Measurements from ENCODE around the gene TSPAN15.
A peak's percentile ranks its signal among the peaks of the same experiment; 100 is the strongest.

TSPAN15 gene

DNA sequence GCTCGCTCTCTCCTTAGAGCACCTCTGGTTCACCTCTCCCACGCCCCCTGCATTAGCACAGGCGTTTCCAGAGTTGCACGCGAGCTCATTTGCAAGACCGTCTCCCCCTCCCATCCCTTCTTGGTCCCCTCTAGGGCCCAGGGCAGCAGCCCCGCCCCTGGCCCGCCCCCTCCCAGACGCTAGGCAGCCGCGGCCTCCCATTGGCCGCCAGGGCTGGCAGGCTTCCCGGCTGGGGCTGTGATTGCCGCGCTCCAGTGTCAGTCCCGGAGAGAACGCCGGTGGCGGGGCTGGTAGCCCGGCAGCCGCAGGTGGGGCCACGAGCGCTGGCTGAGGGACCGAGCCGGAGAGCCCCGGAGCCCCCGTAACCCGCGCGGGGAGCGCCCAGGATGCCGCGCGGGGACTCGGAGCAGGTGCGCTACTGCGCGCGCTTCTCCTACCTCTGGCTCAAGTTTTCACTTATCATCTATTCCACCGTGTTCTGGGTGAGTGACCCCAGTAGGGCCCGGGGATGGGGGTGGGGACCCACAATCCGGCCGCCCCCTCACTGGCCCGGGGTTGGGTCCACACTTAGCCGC is at the start of gene TSPAN15:
TSS of gene TSPAN15 (plus strand) at position 257 of the 575 bp plus-strand sequence. CDS start at position 387, 130 bp downstream.
- peak; percentile 79 for DNase-seq

DNA sequence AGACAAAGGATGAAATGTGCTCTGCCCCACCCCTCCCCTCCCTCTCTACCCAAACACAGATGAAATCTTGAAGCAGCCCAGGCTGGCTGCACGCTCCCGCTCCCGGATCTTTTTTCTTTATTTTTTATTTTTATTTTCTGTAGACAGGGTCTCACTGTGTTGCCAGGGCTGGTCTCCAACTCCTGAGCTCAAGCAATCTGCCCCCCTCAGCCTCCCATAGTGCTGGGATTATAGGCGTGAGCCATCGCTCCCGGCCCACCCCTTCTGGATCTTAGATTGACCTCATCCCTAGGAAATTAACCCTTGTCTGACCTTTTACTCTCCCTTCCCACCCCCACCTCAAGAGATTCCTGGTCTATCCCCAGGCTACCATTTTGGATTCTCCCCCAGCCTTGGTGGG is 48.9 kb upstream of the TSPAN15 start:
- DNase-seq: no peak

DNA sequence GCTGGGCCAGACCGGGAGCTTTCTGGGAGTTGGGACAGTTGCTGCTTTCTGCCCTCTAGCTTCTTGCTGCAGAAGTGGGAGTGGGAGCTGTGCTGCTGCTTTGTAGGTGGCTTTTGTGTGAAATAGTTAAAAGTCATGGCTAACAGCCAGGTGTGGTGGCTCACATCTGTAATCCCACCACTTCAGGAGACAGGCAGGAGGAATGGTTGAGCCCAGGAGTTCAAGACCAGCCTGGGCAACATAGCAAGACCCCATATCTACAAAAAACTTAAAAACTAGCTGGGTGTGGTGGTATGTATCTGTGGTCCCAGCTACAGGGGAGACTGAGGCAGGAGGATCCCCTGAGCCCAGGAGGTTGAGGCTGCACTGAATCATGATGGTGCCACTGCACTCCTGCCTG is 48.2 kb upstream of the TSPAN15 start:
- no peak for DNase-seq

DNA sequence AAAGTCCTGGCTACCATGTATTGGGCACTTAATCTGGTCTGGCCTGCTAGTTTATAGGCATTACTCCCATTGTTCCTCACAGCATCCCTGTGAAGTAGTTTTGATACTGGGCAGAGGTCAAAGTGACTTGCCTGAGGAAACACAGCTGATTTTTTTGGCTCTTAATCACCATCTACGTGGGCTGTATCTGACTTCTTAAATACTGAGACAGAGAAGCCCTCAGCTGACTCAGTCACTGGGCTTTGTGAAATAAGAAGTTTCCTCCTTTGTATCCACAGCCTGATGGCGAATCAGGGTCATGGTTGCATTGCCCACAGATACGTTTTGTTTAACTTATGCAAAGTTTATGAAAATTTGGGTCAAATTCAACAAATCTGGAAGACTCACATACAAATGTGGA is 47.7 kb upstream of the TSPAN15 start:
- no peak for DNase-seq

DNA sequence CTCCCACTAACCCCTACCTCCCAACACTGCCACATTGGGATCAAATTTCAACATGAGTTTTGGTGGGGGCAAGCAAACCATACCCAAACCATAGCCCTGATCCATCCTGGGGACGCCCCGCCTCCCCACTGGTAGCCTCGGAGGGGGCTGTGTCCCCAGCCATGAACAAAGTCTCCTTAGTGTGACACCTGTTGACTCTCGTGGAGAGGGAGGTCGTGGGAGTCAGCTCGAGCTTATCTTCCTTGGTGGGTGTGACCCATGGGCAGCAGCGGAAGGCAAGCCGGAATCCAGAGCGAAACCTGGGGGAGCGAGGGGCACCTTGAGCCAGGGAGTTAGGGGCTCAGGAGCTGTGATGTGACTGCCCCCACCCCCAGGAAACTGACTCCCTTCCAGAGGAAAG is 46.5 kb upstream of the TSPAN15 start:
- no peak for DNase-seq

DNA sequence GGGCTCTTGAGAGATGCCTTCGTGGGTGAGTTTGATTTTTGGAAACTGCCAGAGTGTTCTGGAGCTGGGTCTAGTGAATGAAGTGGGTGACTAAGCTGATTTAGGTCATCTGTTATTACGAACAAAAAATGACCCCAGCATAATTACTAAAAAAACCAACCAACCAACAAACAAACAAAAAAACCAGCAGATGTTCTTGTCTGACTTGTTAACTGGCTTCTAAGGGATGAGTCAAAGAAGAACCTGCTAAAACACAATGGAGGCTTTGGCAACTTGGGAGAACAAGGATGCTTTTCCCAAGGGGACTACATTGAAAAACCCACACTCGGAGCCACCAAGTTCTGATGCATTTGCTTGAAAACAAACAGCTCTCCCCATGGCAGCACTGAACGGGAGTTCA is 46.0 kb upstream of the TSPAN15 start:
- DNase-seq: no peak

DNA sequence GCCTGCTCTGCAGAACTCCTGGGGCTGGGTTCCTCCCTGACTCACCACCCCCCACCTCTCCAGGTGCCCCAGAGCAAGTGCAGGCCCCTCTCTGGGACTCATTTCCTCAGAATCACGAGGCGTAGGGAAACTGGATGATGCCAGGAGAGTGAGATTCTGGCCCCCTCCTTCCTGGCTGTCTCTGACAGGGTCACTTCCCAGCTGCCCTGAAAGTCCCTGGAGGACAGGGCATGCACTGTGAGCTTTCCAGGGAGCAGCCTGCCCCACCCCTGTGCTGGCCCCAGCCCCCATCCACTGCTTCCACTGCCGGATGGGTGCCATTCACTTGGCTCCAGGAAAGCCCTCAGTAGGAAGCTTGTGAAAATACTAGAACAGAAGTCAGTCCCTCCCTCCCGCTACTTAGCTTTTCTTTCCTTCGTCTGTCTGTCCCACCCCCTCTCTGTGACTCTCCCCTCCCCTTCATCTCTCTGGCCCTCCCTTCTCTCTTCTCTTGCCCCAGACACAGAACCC is 44.9 kb upstream of the TSPAN15 start:
- no peak for DNase-seq

DNA sequence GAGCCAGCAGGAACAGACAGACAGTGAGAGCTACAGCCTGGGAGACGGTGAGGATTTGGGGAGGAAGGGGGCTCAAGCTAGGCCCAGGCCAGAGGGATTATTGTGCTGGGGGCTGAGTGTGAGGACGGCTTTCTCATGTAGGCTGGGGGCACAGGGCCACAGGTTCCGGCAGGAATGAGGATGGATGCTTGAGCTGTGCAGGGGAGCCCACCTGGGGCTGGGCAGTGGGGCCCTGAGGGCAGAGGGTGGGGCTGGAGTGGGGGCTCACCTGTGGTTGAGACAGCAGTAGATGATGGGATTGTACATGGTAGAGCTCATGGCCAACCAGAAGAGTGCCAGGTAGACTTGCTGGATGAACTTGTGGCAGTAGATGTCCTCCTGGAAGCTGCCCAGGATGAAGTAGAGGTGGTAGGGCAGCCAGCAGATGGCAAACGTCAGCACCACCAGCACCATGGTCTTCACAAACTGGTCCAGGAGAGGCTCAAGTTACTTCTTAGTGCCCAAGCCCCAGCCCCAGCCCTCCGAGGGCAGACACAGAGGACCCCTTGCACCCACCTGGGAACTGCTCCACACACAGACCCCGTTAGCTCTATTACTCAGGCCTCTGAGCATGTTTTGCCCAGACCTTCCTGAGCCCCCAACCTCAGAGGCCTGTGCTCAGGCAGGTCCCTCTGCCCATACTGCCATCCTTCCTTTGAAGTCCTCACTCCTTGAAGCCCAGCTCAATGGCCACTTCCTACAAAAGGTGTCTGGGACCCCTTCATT is 44.3 kb upstream of the TSPAN15 start:
- DNase-seq: no peak

DNA sequence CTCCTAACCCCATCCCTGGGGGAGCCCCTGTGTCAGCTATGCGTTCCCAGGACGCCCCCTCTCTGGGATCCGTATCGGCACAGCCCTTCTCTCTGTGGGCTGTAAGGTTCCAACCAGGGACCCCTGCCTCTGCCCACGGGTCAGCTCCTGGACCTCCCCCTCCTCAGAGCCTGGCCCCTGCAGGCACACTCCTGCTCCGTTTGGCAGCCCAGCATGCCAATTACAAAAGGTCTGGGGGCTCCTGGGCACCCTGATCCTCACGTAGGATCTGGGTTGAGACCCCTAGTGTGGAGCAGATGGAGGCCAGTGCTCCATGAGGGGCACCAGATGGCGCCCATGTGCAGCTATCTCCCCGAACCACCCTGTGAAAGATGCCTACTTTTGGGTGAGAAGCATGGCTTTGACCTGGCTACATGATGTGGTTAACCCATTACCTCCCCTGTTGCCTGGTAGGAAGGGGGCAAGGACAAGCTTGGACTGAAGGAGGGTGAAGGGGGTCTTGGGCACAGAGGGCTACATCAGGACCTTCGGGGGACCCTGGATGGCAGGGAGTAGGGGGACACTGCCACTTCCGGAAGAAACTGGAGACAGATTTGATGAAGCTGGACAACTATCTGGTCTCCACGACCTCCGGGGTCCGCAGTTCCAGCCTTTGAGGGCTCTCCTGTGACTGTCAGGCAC is 43.5 kb upstream of the TSPAN15 start:
- DNase-seq: peak; percentile 18

DNA sequence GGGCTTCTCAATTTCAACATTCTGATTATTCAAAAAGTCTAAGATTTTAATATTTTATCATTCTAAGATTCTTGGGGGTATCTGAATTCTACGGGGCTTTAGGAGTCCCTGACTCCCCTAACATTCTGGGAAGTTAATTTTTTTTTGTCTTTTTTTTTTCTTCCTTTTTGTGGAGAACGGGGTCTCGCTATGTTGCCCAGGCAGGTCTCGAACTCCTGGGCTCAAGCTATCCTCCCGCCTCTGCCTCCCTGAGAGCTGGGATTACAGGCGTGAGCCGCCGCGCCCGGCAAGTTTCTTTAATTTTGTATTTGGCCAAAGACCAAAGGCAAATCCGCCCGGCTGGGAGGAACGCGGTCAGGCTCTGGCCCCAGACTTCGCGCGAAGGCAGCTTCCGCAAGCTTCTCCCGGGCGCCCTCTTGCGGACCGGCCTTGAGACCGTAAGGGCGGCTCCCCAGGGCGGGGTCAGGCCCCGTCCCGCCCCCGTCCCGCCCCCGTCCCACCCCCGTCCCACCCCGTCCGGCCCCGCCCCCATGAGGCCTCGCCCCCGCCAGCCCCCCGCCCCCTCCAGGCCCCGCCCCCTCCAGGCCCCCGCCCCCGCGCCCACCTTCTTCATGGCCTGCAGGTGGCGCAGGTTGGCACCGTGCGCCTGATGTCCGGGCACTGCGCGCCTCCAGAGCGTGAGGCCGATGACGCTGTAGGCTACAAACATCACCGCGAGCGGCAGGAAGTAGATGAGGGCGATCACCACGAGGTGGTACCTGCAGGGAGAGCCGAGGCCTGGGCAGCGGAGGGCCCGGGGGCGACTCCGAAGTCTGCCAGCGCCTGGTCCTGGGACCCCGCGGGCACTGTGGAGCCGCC is 42.7 kb upstream of the TSPAN15 start:
- peak; percentile 82 for DNase-seq

DNA sequence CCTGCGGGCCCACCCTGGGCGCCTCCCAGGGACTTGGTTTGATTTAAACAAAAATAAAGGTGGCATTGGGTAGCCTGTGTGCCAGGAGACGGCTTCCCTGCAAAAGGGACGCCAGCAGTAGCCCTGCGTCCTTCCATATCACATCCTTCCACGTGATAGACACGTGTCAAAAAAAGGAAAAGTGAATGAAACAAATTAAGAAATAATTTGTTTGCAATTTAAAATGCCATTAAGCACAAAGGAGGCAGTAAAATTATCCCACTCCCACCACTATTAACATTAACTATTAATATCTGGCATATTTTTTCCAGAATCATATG is 42.1 kb upstream of the TSPAN15 start:
- DNase-seq: no peak

DNA sequence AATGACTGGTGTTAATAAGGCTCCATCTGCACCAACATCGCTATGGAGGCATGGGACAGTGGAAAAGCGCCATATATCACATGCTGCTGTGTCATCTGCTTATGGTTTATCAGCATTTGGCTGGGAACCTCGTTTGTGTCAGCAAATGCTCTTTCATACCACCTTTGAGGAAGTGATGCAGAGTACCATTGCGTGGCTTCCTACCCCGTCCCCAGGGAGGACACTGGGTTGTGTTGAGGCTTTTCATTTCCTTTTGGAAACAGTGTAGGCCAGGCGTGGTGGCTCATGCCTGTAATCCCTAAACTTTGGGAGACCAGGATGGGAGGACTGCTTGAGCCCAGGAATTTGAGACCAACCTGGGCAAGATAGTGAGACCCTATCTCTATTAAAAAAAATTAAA is 41.3 kb upstream of the TSPAN15 start:
- DNase-seq: no peak

DNA sequence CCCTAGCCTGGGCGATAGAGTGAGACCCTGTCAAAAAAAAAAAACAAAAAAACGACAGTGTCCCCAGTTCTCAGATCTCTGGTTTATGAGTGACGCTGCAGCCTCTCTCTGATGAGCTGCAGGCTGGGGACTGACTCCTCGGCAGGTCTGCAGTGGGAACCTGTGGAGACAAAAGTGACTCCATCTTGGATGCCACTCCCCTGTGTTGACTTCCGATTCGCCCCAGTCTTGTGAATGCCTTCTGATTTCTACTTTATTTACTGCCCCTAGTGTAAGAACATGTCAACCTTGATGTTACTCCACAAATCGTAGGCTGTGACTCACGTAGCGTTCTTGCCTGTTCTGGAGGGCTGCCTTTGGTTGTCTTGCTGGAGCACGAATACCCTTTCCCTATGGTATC is 40.8 kb upstream of the TSPAN15 start:
- DNase-seq: no peak

DNA sequence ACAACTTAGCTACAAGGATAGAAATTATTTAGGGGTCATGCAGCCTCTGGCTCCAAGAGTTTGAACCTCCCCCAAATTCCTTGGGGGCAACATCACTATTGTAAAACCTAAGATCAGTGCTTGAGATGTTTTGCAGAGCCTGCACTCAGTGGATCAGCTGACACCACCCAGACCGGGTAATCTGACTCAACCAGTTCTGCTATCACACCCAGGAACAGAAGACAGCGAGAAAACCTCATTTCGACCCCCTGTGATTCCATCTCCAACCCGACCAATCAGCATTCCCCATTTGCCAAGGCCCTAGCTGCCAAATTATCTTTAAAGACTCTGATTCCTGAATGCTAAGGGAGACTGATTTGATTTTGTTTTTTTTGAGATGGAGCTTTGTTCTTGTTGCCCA is 39.8 kb upstream of the TSPAN15 start:
- DNase-seq: no peak

DNA sequence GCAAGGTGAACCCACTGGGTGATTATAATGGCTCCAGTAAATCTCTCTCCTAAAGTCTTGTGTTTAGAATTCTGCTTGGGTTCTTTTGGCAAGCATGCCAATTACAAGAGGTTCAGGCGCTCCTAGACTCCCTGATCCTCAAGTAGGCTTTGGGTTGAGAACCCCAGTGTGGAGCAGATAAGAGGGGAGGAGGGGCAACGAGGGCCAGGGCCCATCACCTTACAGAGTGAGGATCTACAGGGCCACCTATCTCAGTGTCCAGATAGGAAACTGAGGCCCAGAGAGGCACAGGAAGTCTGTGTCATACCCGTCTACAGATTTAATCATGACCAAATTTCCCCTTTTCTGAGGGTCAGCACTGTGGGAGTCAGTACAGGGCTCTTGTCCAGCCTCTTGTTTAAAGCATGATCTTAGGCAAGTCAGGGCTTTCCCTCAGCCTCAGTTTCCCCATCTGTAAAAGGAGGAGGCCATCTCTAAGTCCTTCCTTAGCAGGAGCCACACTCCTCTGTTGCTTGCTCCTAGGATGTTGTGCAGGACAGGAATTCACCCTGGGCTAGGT is 39.0 kb upstream of the TSPAN15 start:
- no peak for DNase-seq

DNA sequence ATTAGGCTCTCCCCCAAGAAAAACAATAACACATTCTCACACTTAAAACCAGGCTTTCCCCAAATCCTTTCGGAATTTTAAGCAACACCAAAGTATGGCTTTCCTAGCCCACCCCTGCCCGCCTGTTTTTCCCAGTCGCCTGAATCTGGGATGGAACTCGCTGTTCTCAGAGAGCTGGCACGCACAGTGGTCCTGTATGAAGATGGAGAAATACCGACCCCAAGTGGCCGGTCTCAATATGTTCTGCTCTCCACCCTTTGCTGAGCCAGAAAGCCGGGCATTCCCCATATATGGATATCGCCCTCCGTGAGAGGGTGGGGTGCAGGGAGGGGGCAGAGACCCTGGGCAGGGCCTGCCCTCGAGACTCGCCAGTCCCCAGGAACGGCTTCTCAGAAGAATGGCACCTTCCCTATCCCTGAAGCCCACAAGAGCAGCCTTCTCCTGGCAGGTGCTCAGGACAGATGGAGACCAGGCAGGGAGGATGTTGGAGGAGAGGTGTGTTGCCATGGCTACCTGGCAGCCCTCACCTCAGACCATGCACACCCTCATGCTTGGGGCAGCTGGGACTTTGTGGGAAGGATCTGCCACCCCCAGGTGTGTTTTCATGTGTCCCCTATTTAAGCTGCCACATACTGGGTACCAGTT is 37.9 kb upstream of the TSPAN15 start:
- peak; percentile 43 for DNase-seq

DNA sequence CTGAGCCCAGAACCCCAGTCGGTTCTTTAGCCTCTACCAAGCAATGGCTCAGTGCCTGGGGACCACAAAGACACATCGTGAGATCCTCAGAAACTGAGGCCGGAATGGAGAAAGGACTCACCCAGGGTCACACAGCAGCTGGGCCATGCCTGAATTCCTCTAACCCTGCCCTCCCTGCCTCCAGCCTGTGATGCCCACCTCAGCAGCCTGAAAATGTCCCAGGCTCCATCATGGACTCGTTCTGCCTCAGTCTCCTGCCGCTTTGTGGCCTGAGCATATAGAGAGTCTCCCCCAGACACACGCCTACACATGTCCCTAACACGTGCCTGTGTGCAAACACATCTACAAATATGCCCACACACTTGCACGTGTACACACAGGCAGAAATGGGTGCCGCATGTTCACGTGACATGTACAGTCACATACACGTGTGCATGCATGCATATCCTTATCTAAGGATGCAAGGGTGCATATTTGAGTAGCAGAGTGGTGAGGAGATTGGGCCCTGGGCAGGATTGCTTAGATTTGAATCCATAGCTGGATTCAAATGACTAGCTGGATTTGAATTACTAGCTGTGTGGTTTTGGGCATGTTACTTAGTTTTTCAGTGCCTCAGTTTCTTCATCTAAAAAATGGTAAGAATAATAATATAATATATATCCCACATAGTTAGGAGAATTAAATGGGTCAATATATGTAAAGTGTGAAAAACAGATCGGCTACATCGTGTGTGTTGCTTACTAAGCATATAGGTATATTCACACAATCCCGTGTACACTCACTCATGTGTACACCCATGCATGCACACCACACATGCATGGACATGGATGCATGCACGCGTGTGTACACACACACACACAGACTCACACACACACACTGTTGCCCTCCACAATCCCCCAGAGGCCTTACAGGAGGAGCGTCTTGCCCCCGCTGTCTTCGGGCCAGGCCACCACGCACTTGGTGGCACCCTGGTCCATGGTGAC is 36.9 kb upstream of the TSPAN15 start:
- DNase-seq: no peak

DNA sequence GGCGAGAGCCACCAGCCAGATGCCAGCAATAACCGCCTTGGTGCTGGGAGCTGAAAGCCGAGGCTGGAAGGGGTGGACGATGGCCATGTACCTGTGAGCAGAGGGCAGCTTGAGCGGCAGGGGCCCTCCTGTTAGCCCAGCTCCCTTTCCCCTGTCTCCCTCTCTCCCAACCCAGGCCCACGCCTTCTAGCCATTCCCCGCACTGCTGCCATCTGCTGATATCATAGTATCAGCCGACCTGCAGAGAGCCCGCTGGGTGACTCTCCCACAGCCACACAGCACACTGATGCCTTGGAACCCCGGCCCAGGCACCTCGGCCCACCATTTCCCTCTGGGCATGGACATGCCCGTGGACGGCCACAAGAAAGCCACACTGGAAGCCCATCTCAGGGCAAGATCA is 36.2 kb upstream of the TSPAN15 start:
- no peak for DNase-seq

DNA sequence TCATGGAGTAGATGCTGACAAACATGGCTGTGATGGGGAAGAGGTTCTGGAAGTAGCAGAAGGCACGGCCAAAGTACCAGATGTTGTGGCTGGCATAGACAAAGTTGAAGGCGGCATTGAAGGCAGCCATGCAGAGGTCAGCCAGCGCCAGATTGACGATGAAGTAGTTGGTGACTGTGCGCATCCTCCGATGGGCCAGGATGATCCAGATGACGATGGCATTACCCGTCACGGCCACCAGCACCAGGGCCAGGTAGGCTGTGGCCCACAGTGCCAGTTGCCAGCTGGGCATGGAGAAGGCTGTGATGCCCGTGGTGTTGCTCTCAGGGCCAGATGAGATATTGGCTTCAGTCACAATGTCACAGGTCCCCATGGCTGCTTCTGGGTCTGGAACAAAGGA is 35.3 kb upstream of the TSPAN15 start:
- DNase-seq: no peak

DNA sequence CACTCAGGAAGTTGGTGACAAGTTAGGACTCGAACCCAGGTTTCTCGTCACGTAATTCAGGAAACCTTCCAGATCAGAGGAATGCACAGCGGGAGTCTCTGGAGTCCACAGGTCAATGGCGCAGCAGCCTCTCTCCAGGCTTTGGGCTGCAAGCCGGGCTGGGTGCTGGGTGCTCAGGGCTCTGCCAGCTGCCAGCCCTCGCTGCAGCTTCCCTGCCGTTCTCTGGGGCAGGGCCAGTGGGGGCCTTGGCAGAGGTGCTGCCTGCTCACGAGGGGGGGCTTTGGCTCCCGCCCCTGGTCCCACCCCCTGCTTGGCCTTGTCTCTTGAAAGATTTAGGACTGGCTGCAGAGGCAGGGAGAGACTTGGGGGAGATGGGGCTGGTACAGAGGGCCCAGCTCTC is 34.6 kb upstream of the TSPAN15 start, which contains the start of gene TACR2:
TSS of gene TACR2 (minus strand) at position 224 of the 400 bp plus-strand sequence. CDS start 595 bp downstream, outside the sequence.
- peak; percentile 6 for DNase-seq

DNA sequence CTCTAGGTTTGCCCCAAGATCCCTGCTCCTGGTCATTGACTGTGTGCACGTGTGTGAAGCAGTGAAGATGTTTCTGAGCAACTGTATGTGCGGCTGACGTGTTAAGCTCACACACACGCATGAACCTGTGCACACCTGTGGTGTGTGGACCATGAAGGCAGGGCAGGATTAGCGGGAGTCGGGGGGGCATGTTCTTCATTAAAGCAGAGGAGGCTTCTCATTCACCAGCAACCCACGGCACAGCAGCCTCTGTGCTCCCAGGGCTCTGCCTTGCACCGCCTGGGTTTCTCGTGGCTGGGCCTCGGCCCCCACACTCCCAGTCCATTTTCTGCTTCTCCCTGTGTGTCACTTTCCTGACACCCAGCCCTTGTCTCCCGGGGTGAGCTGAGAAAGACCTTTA is 33.7 kb upstream of the TSPAN15 start:
- DNase-seq: no peak

All from NCI-H1092 treated with DMSO at 0.1 percent for 48 hours (cell line).